K562 (cell line): ENCODE results near the gene EEPD1. TPM values are rescaled to one million over a fixed set of nuclear protein-coding genes. Genes with fewer than 3 reads are reported as not detected.

Experiments
- E2F6 ChIP-seq, 2 experiments: IDR thresholded peaks; 2 replicates each; pipeline ENCODE4 v1.6.1; 2011; ENCODE audit warnings: borderline replicate concordance in 1 of 2, control low read depth in 1 of 2, low read depth in 1 of 2, low read length in 1 of 2, mild to moderate bottlenecking in 1 of 2, mixed read lengths in 1 of 2, moderate library complexity in 1 of 2; ENCODE audit not compliant: insufficient read depth in 1 of 2, insufficient read length in 1 of 2, poor library complexity in 1 of 2, severe bottlenecking in 1 of 2; ENCODE audit errors: extremely low read depth in 1 of 2
- MAFG ChIP-seq: fragments of 450-650 bp; conservative IDR thresholded peaks from 2 replicates; pipeline ENCODE4 v1.6.1; 2016; ENCODE audit warnings: missing genetic modification characterization, missing compliant biosample characterization
- PRDM10 ChIP-seq: fragments of 450-650 bp; IDR thresholded peaks from 2 replicates; pipeline ENCODE4 v1.6.1; 2018; ENCODE audit not compliant: partially characterized antibody
- ZNF232 ChIP-seq: sonication (generic); formaldehyde crosslinking; IDR thresholded peaks from 2 replicates; pipeline ENCODE4 v1.8.0; 2022; ENCODE audit warnings: mild to moderate bottlenecking, missing genetic modification reagents
- polyA plus RNA-seq, 8 experiments: library from polyadenylated mRNA; depleted of rRNA in 4 of 8; stranded (reverse) in 5 of 8; unstranded in 3 of 8; fragments of >200 nt; fragmentation: Nextera tagmentation in 2 of 8; fragmentation: Illumina TruSeq in 1 of 8; extraction: Ambion mirVana in 2 of 8; extraction: Trizol in 1 of 8; gene quantifications; 2 replicates each; pipeline versions ENCODE4 v1.2.1 to v1.2.3, GENCODE V29; 2011 to 2014; ENCODE audit warnings: inconsistent platforms in 1 of 8, missing spikeins in 1 of 8
- total RNA-seq, 7 experiments: library from RNA; depleted of rRNA in 6 of 7; stranded (reverse); fragments of >200 nt in 6 of 7; fragmentation: Illumina TruSeq in 2 of 7; extraction: Trizol in 2 of 7; gene quantifications; 2 replicates each; pipeline versions ENCODE4 v1.2.1 to v1.2.3, GENCODE V29; 2011 to 2021; ENCODE audit warnings: low replicate concordance in 1 of 7

The EEPD1 gene
- total and polyA plus RNA-seq, 9 of the 15 experiments (the other 6 are each of a cell fraction or from before 2014, with no cell fraction given): 0.01 to 1.5 (median 0.74) TPM; not detected in 1

GRCh38 chr7:36207451-36208291, 54.6 kb downstream of the EEPD1 start (continued):
- TF ChIP-seq PRDM10: no peak
- TF ChIP-seq E2F6 (IDR thresholded peaks at IDR 0.05; ENCODE audit: borderline replicate concordance in 1 of 2, extremely low read depth in 1 of 2, insufficient read depth in 1 of 2, insufficient read length in 1 of 2, low read depth in 1 of 2, low read length in 1 of 2, poor library complexity in 1 of 2, severe bottlenecking in 1 of 2): no peak
- TF ChIP-seq MAFG (tag): peak; percentile 96
- TF ChIP-seq ZNF232 (CRISPR knock-in tag): no peak
